GM13976 (cell line): ENCODE measurements around the gene TBC1D23.

ENCODE experiments used
- DNase-seq: peaks from one replicate; pipeline ENCODE4 v3.0.0; 2012; ENCODE audit warnings: low spot score
- in situ Hi-C: fragments of 300-500 bp; cut with MboI; formaldehyde crosslinking; loops from one replicate; pipeline ENCODE4 v1.12.0; 2022; ENCODE audit warnings: low sequenced_read_pairs, mixed read lengths, inconsistent platforms; ENCODE audit not compliant: unreplicated experiment
- TF ChIP-seq, protein P1 (sequence below): IDR thresholded peaks from 2 replicates; pipeline ENCODE4 v1.5.1; 2012; ENCODE audit warnings: borderline replicate concordance, mild to moderate bottlenecking; ENCODE audit not compliant: insufficient read depth; ENCODE audit errors: extremely low read depth, missing control alignments, control extremely low read depth

The TBC1D23 gene

DNA sequence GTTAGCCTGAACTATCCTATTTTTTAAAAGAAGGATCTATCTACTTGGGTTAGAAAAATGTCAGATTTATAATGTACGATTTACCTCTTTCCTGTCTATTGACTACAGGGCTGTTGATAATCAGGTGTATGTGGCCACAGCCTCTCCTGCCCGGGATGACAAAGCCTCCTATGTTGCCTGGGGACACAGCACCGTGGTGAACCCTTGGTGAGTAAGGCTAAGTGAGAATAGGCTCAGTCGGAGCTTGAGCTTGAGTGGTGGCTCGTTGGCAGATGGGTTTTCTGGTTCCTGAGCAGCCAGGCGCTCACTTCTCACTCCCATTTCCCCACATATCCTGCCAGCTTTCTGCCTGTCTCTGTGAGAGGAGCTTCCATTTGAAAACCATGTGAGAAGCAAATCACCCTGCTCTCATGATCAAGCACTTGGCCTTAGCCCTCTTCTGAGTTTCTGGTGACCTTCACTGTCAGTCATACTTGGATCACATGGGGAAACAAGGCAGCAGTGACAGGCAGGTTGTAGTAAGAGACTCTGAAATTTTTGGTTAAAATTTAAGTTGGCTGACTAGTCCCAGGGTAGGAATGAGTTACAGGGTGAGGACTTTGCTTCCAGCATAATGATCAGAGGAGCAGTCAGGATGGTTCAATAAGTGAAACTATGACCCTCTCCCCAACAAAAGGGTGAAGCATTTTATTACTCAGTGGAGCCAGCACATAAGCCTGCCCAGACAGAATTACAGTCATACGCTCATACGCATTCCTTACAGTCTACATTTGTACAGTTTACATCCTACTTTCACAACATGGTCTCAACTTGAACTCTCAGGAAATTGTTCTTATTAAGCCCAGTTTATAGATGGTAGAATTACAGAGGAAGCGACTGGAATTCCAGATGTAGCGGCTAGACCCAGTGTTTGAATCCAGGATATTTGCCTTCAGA lies 91.8 kb downstream of the TBC1D23 start:
- TF ChIP-seq, protein P1, sequence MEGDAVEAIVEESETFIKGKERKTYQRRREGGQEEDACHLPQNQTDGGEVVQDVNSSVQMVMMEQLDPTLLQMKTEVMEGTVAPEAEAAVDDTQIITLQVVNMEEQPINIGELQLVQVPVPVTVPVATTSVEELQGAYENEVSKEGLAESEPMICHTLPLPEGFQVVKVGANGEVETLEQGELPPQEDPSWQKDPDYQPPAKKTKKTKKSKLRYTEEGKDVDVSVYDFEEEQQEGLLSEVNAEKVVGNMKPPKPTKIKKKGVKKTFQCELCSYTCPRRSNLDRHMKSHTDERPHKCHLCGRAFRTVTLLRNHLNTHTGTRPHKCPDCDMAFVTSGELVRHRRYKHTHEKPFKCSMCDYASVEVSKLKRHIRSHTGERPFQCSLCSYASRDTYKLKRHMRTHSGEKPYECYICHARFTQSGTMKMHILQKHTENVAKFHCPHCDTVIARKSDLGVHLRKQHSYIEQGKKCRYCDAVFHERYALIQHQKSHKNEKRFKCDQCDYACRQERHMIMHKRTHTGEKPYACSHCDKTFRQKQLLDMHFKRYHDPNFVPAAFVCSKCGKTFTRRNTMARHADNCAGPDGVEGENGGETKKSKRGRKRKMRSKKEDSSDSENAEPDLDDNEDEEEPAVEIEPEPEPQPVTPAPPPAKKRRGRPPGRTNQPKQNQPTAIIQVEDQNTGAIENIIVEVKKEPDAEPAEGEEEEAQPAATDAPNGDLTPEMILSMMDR = no peak
- no peak for DNase-seq
- in situ Hi-C loops = no loop called here

DNA sequence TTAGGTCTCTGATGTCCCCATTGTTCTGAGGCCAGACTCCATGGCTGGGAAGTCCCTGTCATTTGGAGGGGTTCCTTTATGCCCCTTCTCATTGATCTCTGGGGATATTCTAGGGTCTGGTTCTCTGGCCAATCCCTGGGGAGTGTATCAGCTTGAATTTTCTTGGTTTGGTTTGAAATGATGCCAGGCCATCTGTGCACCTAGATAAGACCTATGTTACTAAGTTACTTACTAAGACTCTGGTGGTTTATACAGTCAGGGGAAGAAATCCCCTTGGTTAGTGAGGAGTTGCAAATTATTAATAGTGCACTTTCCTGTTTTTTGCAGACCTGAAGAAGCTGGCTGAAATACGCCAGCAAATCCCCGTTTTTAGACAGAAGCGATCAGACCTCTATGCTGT lies 94.1 kb downstream of the TBC1D23 start:
- in situ Hi-C loops = no loop called here
- DNase-seq = no peak
- TF ChIP-seq, protein P1 = no peak

DNA sequence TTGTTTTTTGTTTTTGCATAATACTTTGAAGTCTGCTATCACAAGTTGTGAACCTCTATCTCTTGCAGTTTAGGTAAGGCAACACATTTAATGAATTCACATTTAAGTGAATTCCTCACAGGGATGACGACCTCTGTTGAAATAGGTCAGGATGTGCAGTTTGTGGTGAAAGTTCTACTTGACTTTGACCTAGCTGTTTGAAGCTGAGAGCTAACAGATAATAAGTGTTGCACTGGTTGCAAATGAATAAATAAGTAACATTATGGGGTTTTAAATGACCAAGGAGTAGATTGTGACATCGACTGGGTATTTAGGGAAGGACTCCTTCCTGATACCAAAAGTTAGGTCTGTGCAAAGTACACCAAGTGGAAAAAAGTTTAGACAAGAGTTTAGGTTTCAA lies 97.6 kb downstream of the TBC1D23 start:
- in situ Hi-C loops = no loop called here
- TF ChIP-seq, protein P1 = no peak
- no peak for DNase-seq

DNA sequence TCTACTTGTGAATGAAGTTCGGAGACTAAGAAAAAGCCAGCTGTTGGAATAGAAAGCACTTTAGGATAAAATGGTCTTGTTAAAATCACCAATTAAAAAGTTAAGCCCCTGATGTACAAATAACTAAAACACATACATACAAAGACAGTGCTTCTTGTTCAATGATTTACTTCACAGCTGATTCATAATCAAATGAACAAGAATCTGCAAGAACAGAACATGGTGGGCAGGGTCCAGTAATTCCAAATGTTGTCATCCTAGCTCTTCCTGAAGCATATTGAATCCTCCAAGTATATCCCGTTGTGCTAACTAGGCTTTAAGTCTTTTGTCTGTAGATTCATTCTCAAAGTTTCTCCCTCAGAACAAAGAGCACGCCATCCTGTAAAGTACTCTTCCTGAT lies 98.2 kb downstream of the TBC1D23 start:
- TF ChIP-seq, protein P1 = no peak
- in situ Hi-C loops = no loop called here
- DNase-seq = no peak

DNA sequence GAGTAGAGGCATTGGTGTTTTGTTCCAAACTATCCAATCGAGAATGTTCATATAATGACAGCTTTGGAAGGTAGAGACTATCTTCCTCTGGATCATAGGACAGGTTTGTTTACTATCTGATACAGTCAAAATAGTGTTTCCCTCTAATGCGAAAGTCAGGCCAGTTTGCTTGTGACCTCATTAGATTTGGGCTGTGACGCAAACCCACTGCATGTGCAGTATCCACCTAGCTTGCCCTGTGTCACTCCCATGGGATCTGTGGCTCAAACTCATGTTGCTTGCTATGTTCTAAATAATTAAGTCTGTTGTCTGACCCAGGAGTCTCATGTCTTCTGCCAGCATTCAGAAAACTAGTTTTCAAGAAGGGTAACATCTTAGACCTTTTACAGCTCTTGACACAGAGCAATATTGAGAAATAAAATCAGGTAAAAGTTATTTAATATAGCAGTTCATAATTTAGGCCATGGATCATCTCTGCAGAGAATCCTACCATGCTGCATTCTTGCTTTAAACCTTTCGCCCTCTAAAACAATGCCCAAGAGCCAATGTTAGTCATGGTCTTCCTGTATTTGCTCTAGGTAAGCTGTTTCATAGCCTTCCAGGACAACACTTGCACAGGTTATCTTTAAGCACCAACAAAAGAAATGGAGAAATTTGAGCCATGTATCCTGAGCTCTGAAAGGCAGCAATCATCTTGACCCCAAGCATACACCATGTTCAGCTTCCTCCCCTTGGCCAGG lies 100.1 kb downstream of the TBC1D23 start:
- no peak for DNase-seq
- TF ChIP-seq, protein P1 = no peak
- in situ Hi-C loops = no loop called here

DNA sequence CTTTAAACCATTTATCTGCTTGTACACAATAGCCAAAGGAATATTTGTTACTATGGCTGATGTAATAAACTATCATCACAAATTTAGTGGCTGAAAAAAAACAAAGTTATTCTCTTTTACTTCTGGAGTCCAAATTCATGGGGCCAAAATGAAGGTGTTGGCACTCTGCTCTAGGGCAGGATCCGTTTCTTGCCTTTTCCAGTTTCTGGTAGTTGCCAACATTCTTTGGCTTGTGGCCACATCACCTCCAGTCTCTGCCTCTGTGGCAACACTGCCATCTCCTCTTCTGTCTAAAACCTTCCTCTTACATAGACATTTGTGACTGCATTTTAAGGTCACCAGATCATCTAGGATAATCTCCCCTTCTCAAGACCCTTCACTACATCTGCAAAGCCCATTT lies 101.1 kb downstream of the TBC1D23 start:
- in situ Hi-C loops = no loop called here
- TF ChIP-seq, protein P1 = no peak
- no peak for DNase-seq
